SU-DHL-6 (cell line): ENCODE data around the gene MSX1.

Source experiments
- H2AFZ ChIP-seq: fragments of 200-600 bp; sonication (generic); 2 replicates; pipeline ENCODE4 v1.6.1; 2014; ENCODE audit warnings: low read depth, mild to moderate bottlenecking, moderate library complexity, mixed read lengths, antibody characterized with exemption, low read length; ENCODE audit not compliant: severe bottlenecking
- H3F3A ChIP-seq: fragments of 200-600 bp; shearing (Covaris generic); 2 replicates; pipeline ENCODE4 v1.6.0; 2016; ENCODE audit warnings: antibody characterized with exemption, mild to moderate bottlenecking; ENCODE audit not compliant: insufficient read depth
- H3K27ac ChIP-seq: fragments of 200-600 bp; sonication (generic); 2 replicates; pipeline ENCODE4 v1.5.1; 2016; ENCODE audit warnings: low read depth, mild to moderate bottlenecking, low read length, moderate library complexity, mixed read lengths
- H3K27me3 ChIP-seq: fragments of 200-600 bp; sonication (generic), shearing (Covaris generic); 2 replicates; pipeline ENCODE4 v1.6.0; 2014; ENCODE audit warnings: mild to moderate bottlenecking, low read length
- H3K36me3 ChIP-seq: fragments of 200-600 bp; sonication (generic); 2 replicates; pipeline ENCODE4 v1.6.1; 2014; ENCODE audit warnings: mild to moderate bottlenecking, low read length, mixed read lengths
- H3K4me2 ChIP-seq: fragments of 300-600, 200-600 bp; shearing (Covaris generic), sonication (generic); 2 replicates; pipeline ENCODE4 v1.6.0; 2014; ENCODE audit warnings: low read length, low read depth, mild to moderate bottlenecking; ENCODE audit not compliant: poor library complexity, severe bottlenecking
- H3K4me3 ChIP-seq: fragments of 200-600 bp; sonication (generic); 2 replicates; pipeline ENCODE4 v1.5.1; 2014; ENCODE audit warnings: antibody characterized with exemption, low read length, mild to moderate bottlenecking, mixed read lengths; ENCODE audit not compliant: insufficient read depth, poor library complexity, severe bottlenecking
- H3K79me2 ChIP-seq: fragments of 200-600 bp; sonication (generic); 2 replicates; pipeline ENCODE4 v1.6.1; 2014; ENCODE audit warnings: mild to moderate bottlenecking, low read length, moderate library complexity; ENCODE audit not compliant: insufficient read depth
- H3K9ac ChIP-seq: fragments of 200-600 bp; sonication (generic); 2 replicates; pipeline ENCODE4 v1.7.0; 2014; ENCODE audit warnings: mild to moderate bottlenecking, low read length
- H3K9me2 ChIP-seq: fragments of 200-600 bp; sonication (generic); replicated peaks from 2 replicates; pipeline ENCODE4 v1.6.1; 2014; ENCODE audit warnings: low read length; ENCODE audit not compliant: insufficient read depth
- H3K9me3 ChIP-seq: fragments of 200-600 bp; sonication (generic); 2 replicates; pipeline ENCODE4 v1.6.1; 2014; ENCODE audit warnings: low read length, mixed read lengths; ENCODE audit not compliant: insufficient read depth
- H4K20me1 ChIP-seq: fragments of 200-600 bp; sonication (generic); 2 replicates; pipeline ENCODE4 v1.6.1; 2014; ENCODE audit warnings: low read depth, mild to moderate bottlenecking, antibody characterized with exemption, low read length, moderate library complexity, mixed read lengths
- EZH2phosphoT487 ChIP-seq: fragments of 200-600 bp; sonication (generic), shearing (Covaris generic); conservative IDR thresholded peaks from 2 replicates; pipeline ENCODE4 v1.6.1; 2018; ENCODE audit warnings: mild to moderate bottlenecking, antibody characterized with exemption, low read length, moderate library complexity, mixed read lengths
- TF ChIP-seq, protein P1 (sequence below): fragments of 200-600 bp; sonication (generic); IDR thresholded peaks from one replicate; pipeline ENCODE4 v1.5.1; 2017; ENCODE audit warnings: antibody characterized with exemption, mild to moderate bottlenecking, low read length, moderate library complexity; ENCODE audit not compliant: insufficient read depth, poor library complexity, severe bottlenecking

The MSX1 gene

DNA sequence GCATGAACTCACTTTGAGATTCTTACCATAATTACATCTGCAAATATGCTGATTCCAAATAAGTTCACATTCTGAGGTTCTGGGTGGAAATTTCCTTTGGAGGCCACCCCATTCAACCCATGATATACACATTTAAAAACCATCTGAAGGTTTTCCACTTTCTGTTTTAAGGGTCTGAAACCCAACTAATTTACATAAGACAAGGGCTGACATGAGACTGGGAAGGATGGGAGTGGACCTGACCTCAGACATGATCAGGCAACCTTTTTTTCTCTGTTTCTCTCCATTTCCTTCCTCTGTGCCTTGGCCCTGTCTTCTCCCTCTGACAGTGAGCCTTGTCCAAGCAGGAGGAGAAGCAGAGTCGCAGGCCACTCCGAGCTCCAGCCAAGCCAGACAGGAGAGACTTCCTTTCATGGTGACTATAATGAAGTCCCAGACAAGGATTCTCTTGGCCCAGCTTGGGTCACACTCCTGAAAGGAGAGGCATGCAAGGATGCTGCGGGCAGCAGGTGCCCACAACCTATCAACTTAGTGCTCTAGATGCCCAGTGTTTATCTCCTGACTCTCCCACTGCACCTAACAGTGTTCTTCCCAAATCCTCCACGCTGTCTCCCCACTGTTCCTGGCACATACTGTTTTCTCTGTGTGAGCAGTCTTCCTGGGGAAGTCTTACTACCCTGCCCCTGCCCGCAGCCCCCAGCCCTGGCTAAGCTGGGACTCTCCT is 39.9 kb downstream of the MSX1 start:
- Histone ChIP-seq H3K4me3 (no peak overlapping the region), H3K9me3 (no peaks in the 10 kb centered on the region), H3K9ac (no peak overlapping the region), H3K9me2 (no peaks in the 10 kb centered on the region), H3F3A (no peaks in the 10 kb centered on the region), H3K4me2 (no peak overlapping the region), H3K36me3 (no peaks in the 10 kb centered on the region), H3K27me3 (no peaks in the 10 kb centered on the region), H2AFZ (no peak overlapping the region), H3K27ac (no peak overlapping the region), H3K79me2 (no peaks in the 10 kb centered on the region), H4K20me1 (no peaks in the 10 kb centered on the region)
- TF ChIP-seq, protein P1, sequence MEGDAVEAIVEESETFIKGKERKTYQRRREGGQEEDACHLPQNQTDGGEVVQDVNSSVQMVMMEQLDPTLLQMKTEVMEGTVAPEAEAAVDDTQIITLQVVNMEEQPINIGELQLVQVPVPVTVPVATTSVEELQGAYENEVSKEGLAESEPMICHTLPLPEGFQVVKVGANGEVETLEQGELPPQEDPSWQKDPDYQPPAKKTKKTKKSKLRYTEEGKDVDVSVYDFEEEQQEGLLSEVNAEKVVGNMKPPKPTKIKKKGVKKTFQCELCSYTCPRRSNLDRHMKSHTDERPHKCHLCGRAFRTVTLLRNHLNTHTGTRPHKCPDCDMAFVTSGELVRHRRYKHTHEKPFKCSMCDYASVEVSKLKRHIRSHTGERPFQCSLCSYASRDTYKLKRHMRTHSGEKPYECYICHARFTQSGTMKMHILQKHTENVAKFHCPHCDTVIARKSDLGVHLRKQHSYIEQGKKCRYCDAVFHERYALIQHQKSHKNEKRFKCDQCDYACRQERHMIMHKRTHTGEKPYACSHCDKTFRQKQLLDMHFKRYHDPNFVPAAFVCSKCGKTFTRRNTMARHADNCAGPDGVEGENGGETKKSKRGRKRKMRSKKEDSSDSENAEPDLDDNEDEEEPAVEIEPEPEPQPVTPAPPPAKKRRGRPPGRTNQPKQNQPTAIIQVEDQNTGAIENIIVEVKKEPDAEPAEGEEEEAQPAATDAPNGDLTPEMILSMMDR = no peak
- TF ChIP-seq EZH2phosphoT487 = no peak

DNA sequence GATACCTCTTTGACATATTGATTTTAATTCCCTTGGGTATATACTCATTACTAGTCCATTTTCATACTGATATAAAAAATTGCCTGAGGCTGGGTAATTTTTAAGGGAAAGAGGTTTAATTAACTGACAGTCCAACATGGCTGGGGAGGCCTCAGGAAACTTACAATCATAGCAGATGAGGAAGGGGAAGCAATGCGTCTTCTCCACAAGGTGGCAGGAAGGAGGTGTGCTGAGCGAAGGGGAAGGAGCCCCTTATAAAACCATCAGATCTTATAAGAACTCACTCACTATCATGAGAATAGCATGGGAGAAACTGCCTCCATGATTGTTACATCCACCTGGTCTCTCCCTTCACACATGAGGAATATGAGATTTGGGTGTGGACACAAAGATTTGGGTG is 42.4 kb downstream of the MSX1 start:
- Histone ChIP-seq H3K27ac (no peak overlapping the region), H3K9me2 (no peaks in the 10 kb centered on the region), H3F3A (no peaks in the 10 kb centered on the region), H3K9ac (no peak overlapping the region), H3K27me3 (no peaks in the 10 kb centered on the region), H4K20me1 (no peaks in the 10 kb centered on the region), H3K9me3 (no peaks in the 10 kb centered on the region), H2AFZ (no peak overlapping the region), H3K4me2 (no peak overlapping the region), H3K79me2 (no peaks in the 10 kb centered on the region), H3K4me3 (no peak overlapping the region), H3K36me3 (no peaks in the 10 kb centered on the region)
- TF ChIP-seq EZH2phosphoT487 = no peak
- TF ChIP-seq, protein P1 = no peak

DNA sequence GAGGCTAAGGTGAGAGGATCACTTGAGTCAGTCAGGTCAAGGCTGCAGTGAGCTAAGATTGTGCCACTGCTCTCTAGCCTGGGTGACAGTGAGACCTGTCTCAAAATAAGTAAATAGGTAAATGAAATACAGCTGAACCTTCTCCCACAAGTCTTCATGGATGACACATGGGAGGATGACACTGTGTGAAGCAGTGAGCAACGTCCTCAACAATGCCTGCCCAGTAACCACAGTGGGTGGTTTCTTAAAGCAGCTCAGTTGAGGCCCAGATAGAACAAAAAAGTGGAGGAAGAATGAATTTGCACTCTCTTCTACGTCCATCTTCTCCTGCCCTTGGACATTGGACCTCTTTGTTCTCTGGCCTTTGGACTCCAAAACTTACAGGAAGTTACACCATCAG is 52.7 kb downstream of the MSX1 start:
- no peaks in the 10 kb centered on the region for H3K27me3 ChIP-seq
- no peak overlapping the region for H3K27ac ChIP-seq
- H3K9me3 ChIP-seq = no peaks in the 10 kb centered on the region
- no peak for TF ChIP-seq EZH2phosphoT487
- TF ChIP-seq, protein P1 = no peak
- no peak overlapping the region for H3K4me3 ChIP-seq
- no peaks in the 10 kb centered on the region for H3F3A ChIP-seq
- no peak overlapping the region for H2AFZ ChIP-seq
- no peak overlapping the region for H3K4me2 ChIP-seq
- H3K9ac ChIP-seq = no peak overlapping the region
- no peaks in the 10 kb centered on the region for H4K20me1 ChIP-seq
- no peaks in the 10 kb centered on the region for H3K9me2 ChIP-seq
- no peaks in the 10 kb centered on the region for H3K79me2 ChIP-seq
- H3K36me3 ChIP-seq = no peaks in the 10 kb centered on the region
